Calu3 (cell line): Measurements from ENCODE around the gene PLEKHF1. TPM values are rescaled to one million over a fixed set of nuclear protein-coding genes. Genes with fewer than 3 reads are reported as not detected.
"Not testable (repeated sequence)": the region's sequence is repeated elsewhere in the genome, so short reads cannot be mapped to it uniquely, and the experiment has no call there.

Experiments
- BruUV-seq: library from RNA; stranded (reverse); fragments of 400-500 nt; replicated peaks from 2 replicates; lab custom pipeline; 2021; lab: Mats Ljungman, UMichigan
- CTCF ChIA-PET: fragments of 300-600 bp; sonication (Branson Sonifier 250); formaldehyde crosslinking; loops from one replicate; lab custom pipeline; 2022; ENCODE audit warnings: antibody characterized with exemption; lab: Charles Lee
- DNase-seq: peaks from one replicate; pipeline ENCODE4 v3.0.0; 2022
- H3K27ac Mint-ChIP-seq: one replicate; pipeline ENCODE4 v1.8.0; 2022; ENCODE audit warnings: mixed read lengths; ENCODE audit not compliant: unreplicated experiment
- H3K27me3 Mint-ChIP-seq: one replicate; pipeline ENCODE4 v1.8.0; 2022; ENCODE audit warnings: mixed read lengths; ENCODE audit not compliant: unreplicated experiment
- H3K36me3 Mint-ChIP-seq: one replicate; pipeline ENCODE4 v1.8.0; 2022; ENCODE audit warnings: mild to moderate bottlenecking, moderate library complexity, mixed read lengths; ENCODE audit not compliant: insufficient read depth, unreplicated experiment
- H3K4me1 Mint-ChIP-seq: one replicate; pipeline ENCODE4 v1.8.0; 2022; ENCODE audit warnings: mild to moderate bottlenecking, low read depth, mixed read lengths; ENCODE audit not compliant: unreplicated experiment
- H3K4me3 Mint-ChIP-seq: one replicate; pipeline ENCODE4 v1.8.0; 2022; ENCODE audit warnings: mild to moderate bottlenecking, low read depth, moderate library complexity, mixed read lengths; ENCODE audit not compliant: unreplicated experiment
- H3K9me3 Mint-ChIP-seq: one replicate; pipeline ENCODE4 v1.8.0; 2022; ENCODE audit warnings: low read depth, mixed read lengths; ENCODE audit not compliant: unreplicated experiment
- CTCF ChIP-seq: fragments of 200-600 bp; IDR thresholded peaks from one replicate; pipeline ENCODE4 v1.8.0; 2022; ENCODE audit warnings: antibody characterized with exemption; ENCODE audit not compliant: unreplicated experiment
- intact Hi-C: fragments of 100-400 bp; cut with micrococcal nuclease; formaldehyde crosslinking; loops from one replicate; pipeline ENCODE4 v1.10.0; 2022; ENCODE audit not compliant: unreplicated experiment
- total RNA-seq: library from RNA; stranded (reverse); gene quantifications from 2 replicates; pipeline ENCODE4 v1.2.3, GENCODE V29; 2022

The PLEKHF1 gene
- total RNA-seq, 1 experiment from 2014 or later = 2.9 TPM

- CTCF ChIA-PET = interaction anchor here (1.2 kb wide), 1 partner anchor 13 kb away, joined by 3 read pairs; no protein-coding TSS in a partner anchor
- BruUV-seq = no TSS peak
- H3K4me1 Mint-ChIP-seq = peaks cover 22% of the 10 kb centered on the region
- H3K36me3 Mint-ChIP-seq = peaks cover 8% of the 10 kb centered on the region
- H3K27ac Mint-ChIP-seq = no peak overlapping the region
- no peak overlapping the region for H3K4me3 Mint-ChIP-seq
- no peak for TF ChIP-seq CTCF
- no peaks in the 10 kb centered on the region for H3K27me3 Mint-ChIP-seq
- no peak for DNase-seq
- H3K9me3 Mint-ChIP-seq = no peaks in the 10 kb centered on the region
- intact Hi-C loops = no loop called here
Observed at GRCh38 chr19:29667901-29668341, 2.7 kb downstream of the PLEKHF1 start.

GRCh38 chr19:29668746-29669609 lies 3.7 kb downstream of the PLEKHF1 start:
- intact Hi-C loops = no loop called here
- peaks cover 23% of the 10 kb centered on the region for H3K4me1 Mint-ChIP-seq
- CTCF ChIA-PET = interaction anchor here (0.6 to 1.1 kb wide), 2 partner anchors 28 to 58 kb away, joined by 3 to 5 read pairs; no protein-coding TSS in a partner anchor

GRCh38 chr19:29670255-29670654 lies 5.0 kb downstream of the PLEKHF1 start:
- no peaks in the 10 kb centered on the region for H3K9me3 Mint-ChIP-seq
- H3K27me3 Mint-ChIP-seq = no peaks in the 10 kb centered on the region
- no peak overlapping the region for H3K4me3 Mint-ChIP-seq
- intact Hi-C loops = no loop called here
- H3K4me1 Mint-ChIP-seq = peaks cover 23% of the 10 kb centered on the region
- H3K27ac Mint-ChIP-seq = no peak overlapping the region
- no TSS peak for BruUV-seq
- CTCF ChIA-PET = no interaction called here
- no peak for DNase-seq
- TF ChIP-seq CTCF = no peak
- H3K36me3 Mint-ChIP-seq = peaks cover 7% of the 10 kb centered on the region

More at GRCh38 chr19:29668746-29669609, 3.7 kb downstream of the PLEKHF1 start:
- BruUV-seq = no TSS peak
- DNase-seq = no peak
- Mint-ChIP-seq H3K27ac (no peak overlapping the region), H3K9me3 (no peaks in the 10 kb centered on the region), H3K4me3 (no peak overlapping the region), H3K36me3 (peaks cover 8% of the 10 kb centered on the region), H3K27me3 (no peaks in the 10 kb centered on the region)
- TF ChIP-seq CTCF = no peak

GRCh38 chr19:29671026-29671392 lies 5.7 kb downstream of the PLEKHF1 start:
- CTCF ChIA-PET = interaction anchor here (1.0 kb wide), 2 partner anchors 9 to 61 kb away, joined by 4 to 5 read pairs; no protein-coding TSS in a partner anchor
- peaks cover 23% of the 10 kb centered on the region for H3K4me1 Mint-ChIP-seq
- BruUV-seq, H3K36me3 Mint-ChIP-seq, H3K4me3 Mint-ChIP-seq, H3K9me3 Mint-ChIP-seq, H3K27me3 Mint-ChIP-seq, intact Hi-C loops, H3K27ac Mint-ChIP-seq, DNase-seq: not testable (repeated sequence)
